CD4-positive, CD25-positive, alpha-beta regulatory T cell (primary cell): ENCODE data around the gene SLC2A2. TPM values are rescaled to one million over a fixed set of nuclear protein-coding genes. Genes with fewer than 3 reads are reported as not detected.
"Not testable (repeated sequence)": the region's sequence is repeated elsewhere in the genome, so short reads cannot be mapped to it uniquely, and the experiment has no call there.

Source experiments
- ATAC-seq, 2 donors: fragments of 150-1000 bp; cut with Tn5 transposase; one replicate each; pipeline ENCODE4 v1.10.0; 2021; ENCODE audit warnings: low read depth in 2 of 2, moderate number of reproducible peaks in 2 of 2, moderate library complexity in 1 of 2
- DNase-seq, 3 donors: peaks; one replicate each; pipeline versions ENCODE4 v3.0.0 to v3.0.0-alpha.2; 2012 to 2022; ENCODE audit warnings: mixed read lengths in 1 of 3
- H3K27ac ChIP-seq: one replicate; pipeline ENCODE4 v1.7.0; 2013; ENCODE audit warnings: mild to moderate bottlenecking, low read length; ENCODE audit not compliant: insufficient read depth, poor library complexity, severe bottlenecking
- H3K27me3 ChIP-seq: one replicate; pipeline ENCODE4 v1.7.0; 2013; ENCODE audit warnings: low read length; ENCODE audit not compliant: control insufficient read depth, insufficient read depth
- H3K36me3 ChIP-seq: one replicate; pipeline ENCODE4 v1.7.0; 2013; ENCODE audit warnings: mild to moderate bottlenecking, low read length, moderate library complexity; ENCODE audit not compliant: control insufficient read depth, insufficient read depth
- H3K4me1 ChIP-seq: 2 replicates; pipeline ENCODE4 v1.7.0; 2013; ENCODE audit warnings: mild to moderate bottlenecking, low read length; ENCODE audit not compliant: insufficient read depth, control insufficient read depth, poor library complexity, severe bottlenecking
- H3K4me3 ChIP-seq: one replicate; pipeline ENCODE4 v1.7.0; 2013; ENCODE audit warnings: low read depth, mild to moderate bottlenecking, low read length, moderate library complexity
- H3K9me3 ChIP-seq, 2 experiments: 1 replicate in 1 of 2; 2 replicates in 1 of 2; pipeline ENCODE4 v1.7.0; 2013; ENCODE audit warnings: low read length in 2 of 2, mild to moderate bottlenecking in 1 of 2, moderate library complexity in 1 of 2; ENCODE audit not compliant: control insufficient read depth in 2 of 2
- H3K27ac Mint-ChIP-seq, 3 donors: one replicate each; pipeline ENCODE4 v1.8.0; 2020 to 2022; ENCODE audit warnings: mild to moderate bottlenecking in 3 of 3, mixed read lengths in 3 of 3, moderate library complexity in 2 of 3
- H3K27me3 Mint-ChIP-seq: one replicate; pipeline ENCODE4 v1.8.0; 2022; ENCODE audit warnings: mild to moderate bottlenecking, mixed read lengths
- H3K36me3 Mint-ChIP-seq: one replicate; pipeline ENCODE4 v1.8.0; 2020; ENCODE audit warnings: mixed read lengths
- H3K4me1 Mint-ChIP-seq, 4 donors: one replicate each; pipeline ENCODE4 v1.8.0; 2020 to 2022; ENCODE audit warnings: mixed read lengths in 4 of 4, mild to moderate bottlenecking in 1 of 4
- H3K4me3 Mint-ChIP-seq, 4 donors: one replicate each; pipeline ENCODE4 v1.8.0; 2020 to 2022; ENCODE audit warnings: mild to moderate bottlenecking in 4 of 4, mixed read lengths in 4 of 4, moderate library complexity in 3 of 4
- H3K9me3 Mint-ChIP-seq, 7 donors: one replicate each; pipeline ENCODE4 v1.8.0; 2020 to 2022; ENCODE audit warnings: mixed read lengths in 7 of 7, mild to moderate bottlenecking in 3 of 7, moderate library complexity in 2 of 7
- polyA plus RNA-seq, 4 donors: library from polyadenylated mRNA; unstranded; fragments of 300-500 nt; fragmentation: Illumina TruSeq; gene quantifications; one replicate each; pipeline ENCODE4 v1.2.3, GENCODE V29; 2021
- total RNA-seq: library from RNA; stranded (reverse); gene quantifications from one replicate; pipeline ENCODE4 v1.2.3, GENCODE V29; 2022

Gene SLC2A2
- total and polyA plus RNA-seq, 5 donors from 2014 or later, result not detected

GRCh38 chr3:170980399-170980798 lies 46.1 kb downstream of the SLC2A2 start:
- no peak for DNase-seq
- no peak overlapping the region for H3K27ac Mint-ChIP-seq
- H3K4me1 ChIP-seq, result no peaks in the 10 kb centered on the region
- H3K27me3 Mint-ChIP-seq, result peaks cover 34% of the 10 kb centered on the region
- H3K4me3 Mint-ChIP-seq, result no peak overlapping the region
- H3K9me3 ChIP-seq, result no peaks in the 10 kb centered on the region
- peaks cover 0 to 6% (median 0%) of the 10 kb centered on the region in 7 donors for H3K9me3 Mint-ChIP-seq
- ATAC-seq, result no peak
- no peaks in the 10 kb centered on the region for H3K4me1 Mint-ChIP-seq
- H3K4me3 ChIP-seq, result no peak overlapping the region
- H3K36me3 Mint-ChIP-seq, result no peaks in the 10 kb centered on the region
- no peak overlapping the region for H3K27ac ChIP-seq
- H3K27me3 ChIP-seq, result peaks cover 9% of the 10 kb centered on the region
- H3K36me3 ChIP-seq, result no peaks in the 10 kb centered on the region

GRCh38 chr3:170977949-170978745 lies 48.4 kb downstream of the SLC2A2 start:
- H3K27me3 ChIP-seq, result peaks cover 6% of the 10 kb centered on the region
- no peak overlapping the region for H3K27ac ChIP-seq
- no peak for ATAC-seq
- H3K4me3 Mint-ChIP-seq, result no peak overlapping the region
- DNase-seq, result no peak
- H3K9me3 ChIP-seq, result no peaks in the 10 kb centered on the region
- no peaks in the 10 kb centered on the region for H3K36me3 Mint-ChIP-seq
- no peak overlapping the region for H3K4me3 ChIP-seq
- H3K4me1 Mint-ChIP-seq, result no peaks in the 10 kb centered on the region
- peaks cover 29% of the 10 kb centered on the region for H3K27me3 Mint-ChIP-seq
- H3K9me3 Mint-ChIP-seq, result peaks cover 0 to 6% (median 0%) of the 10 kb centered on the region in 7 donors
- no peak overlapping the region for H3K27ac Mint-ChIP-seq
- H3K36me3 ChIP-seq, result no peaks in the 10 kb centered on the region
- H3K4me1 ChIP-seq, result no peaks in the 10 kb centered on the region

- H3K4me3 ChIP-seq, result no peak overlapping the region
- H3K4me1 Mint-ChIP-seq, result no peaks in the 10 kb centered on the region
- H3K27ac ChIP-seq, result no peak overlapping the region
- H3K4me3 Mint-ChIP-seq, result no peak overlapping the region
- H3K36me3 Mint-ChIP-seq, result no peaks in the 10 kb centered on the region
- peaks cover 4% of the 10 kb centered on the region for H3K27me3 ChIP-seq
- H3K27me3 Mint-ChIP-seq, result peaks cover 30% of the 10 kb centered on the region
- ATAC-seq (no peak), DNase-seq (no peak)
- H3K9me3 Mint-ChIP-seq, result peaks cover 0 to 8% (median 0%) of the 10 kb centered on the region in 7 donors
- no peaks in the 10 kb centered on the region for H3K36me3 ChIP-seq
- no peaks in the 10 kb centered on the region for H3K9me3 ChIP-seq
- H3K4me1 ChIP-seq, result no peaks in the 10 kb centered on the region
- H3K27ac Mint-ChIP-seq, result no peak overlapping the region
Observed at GRCh38 chr3:170976190-170976519, 50.4 kb downstream of the SLC2A2 start.

GRCh38 chr3:170975283-170976189 lies 51.0 kb downstream of the SLC2A2 start:
- Mint-ChIP-seq H3K27ac (no peak overlapping the region), H3K27me3 (peaks cover 27% of the 10 kb centered on the region), H3K4me1 (no peaks in the 10 kb centered on the region), H3K4me3 (no peak overlapping the region), H3K9me3 (peaks cover 0 to 8% (median 1%) of the 10 kb centered on the region in 7 donors), H3K36me3 (no peaks in the 10 kb centered on the region)
- DNase-seq, result no peak
- Histone ChIP-seq H3K27me3 (peaks cover 4% of the 10 kb centered on the region), H3K4me1 (no peaks in the 10 kb centered on the region), H3K36me3 (no peaks in the 10 kb centered on the region), H3K9me3 (no peaks in the 10 kb centered on the region), H3K4me3 (no peak overlapping the region), H3K27ac (no peak overlapping the region)
- ATAC-seq, result no peak

GRCh38 chr3:170974872-170975271 lies 51.6 kb downstream of the SLC2A2 start:
- no peaks in the 10 kb centered on the region for H3K36me3 Mint-ChIP-seq
- peaks cover 0 to 6% (median 1%) of the 10 kb centered on the region in 7 donors for H3K9me3 Mint-ChIP-seq
- no peaks in the 10 kb centered on the region for H3K9me3 ChIP-seq
- no peaks in the 10 kb centered on the region for H3K36me3 ChIP-seq
- no peak overlapping the region for H3K4me3 Mint-ChIP-seq
- H3K27me3 Mint-ChIP-seq, result peaks cover 23% of the 10 kb centered on the region
- DNase-seq (no peak), ATAC-seq (no peak)
- no peak overlapping the region for H3K27ac Mint-ChIP-seq
- no peaks in the 10 kb centered on the region for H3K4me1 ChIP-seq
- peaks cover 4% of the 10 kb centered on the region for H3K27me3 ChIP-seq
- H3K4me3 ChIP-seq, result no peak overlapping the region
- H3K27ac ChIP-seq, result no peak overlapping the region
- no peaks in the 10 kb centered on the region for H3K4me1 Mint-ChIP-seq

GRCh38 chr3:170972917-170973316 lies 53.6 kb downstream of the SLC2A2 start:
- H3K27ac Mint-ChIP-seq, H3K4me3 ChIP-seq, H3K9me3 ChIP-seq, H3K4me1 Mint-ChIP-seq, H3K36me3 ChIP-seq, H3K4me3 Mint-ChIP-seq, DNase-seq, H3K36me3 Mint-ChIP-seq, H3K4me1 ChIP-seq, H3K27me3 ChIP-seq, ATAC-seq, H3K9me3 Mint-ChIP-seq, H3K27ac ChIP-seq: not testable (repeated sequence)
- peaks cover 20% of the 10 kb centered on the region for H3K27me3 Mint-ChIP-seq

- Mint-ChIP-seq H3K4me3 (no peak overlapping the region), H3K27me3 (peaks cover 15% of the 10 kb centered on the region), H3K9me3 (peaks cover 0 to 6% (median 2%) of the 10 kb centered on the region in 7 donors), H3K4me1 (no peaks in the 10 kb centered on the region), H3K36me3 (no peaks in the 10 kb centered on the region), H3K27ac (no peak overlapping the region)
- Histone ChIP-seq H3K4me1 (no peaks in the 10 kb centered on the region), H3K36me3 (no peaks in the 10 kb centered on the region), H3K4me3 (no peak overlapping the region), H3K27me3 (no peaks in the 10 kb centered on the region), H3K27ac (no peak overlapping the region), H3K9me3 (no peaks in the 10 kb centered on the region)
- ATAC-seq (no peak), DNase-seq (no peak)
Observed at GRCh38 chr3:170967126-170967525, 59.4 kb downstream of the SLC2A2 start.
